Measurements from ENCODE around the gene TBC1D22A.
"Not testable (repeated sequence)": the region's sequence is repeated elsewhere in the genome, so short reads cannot be mapped to it uniquely, and the experiment has no call there.

Gene TBC1D22A

DNA sequence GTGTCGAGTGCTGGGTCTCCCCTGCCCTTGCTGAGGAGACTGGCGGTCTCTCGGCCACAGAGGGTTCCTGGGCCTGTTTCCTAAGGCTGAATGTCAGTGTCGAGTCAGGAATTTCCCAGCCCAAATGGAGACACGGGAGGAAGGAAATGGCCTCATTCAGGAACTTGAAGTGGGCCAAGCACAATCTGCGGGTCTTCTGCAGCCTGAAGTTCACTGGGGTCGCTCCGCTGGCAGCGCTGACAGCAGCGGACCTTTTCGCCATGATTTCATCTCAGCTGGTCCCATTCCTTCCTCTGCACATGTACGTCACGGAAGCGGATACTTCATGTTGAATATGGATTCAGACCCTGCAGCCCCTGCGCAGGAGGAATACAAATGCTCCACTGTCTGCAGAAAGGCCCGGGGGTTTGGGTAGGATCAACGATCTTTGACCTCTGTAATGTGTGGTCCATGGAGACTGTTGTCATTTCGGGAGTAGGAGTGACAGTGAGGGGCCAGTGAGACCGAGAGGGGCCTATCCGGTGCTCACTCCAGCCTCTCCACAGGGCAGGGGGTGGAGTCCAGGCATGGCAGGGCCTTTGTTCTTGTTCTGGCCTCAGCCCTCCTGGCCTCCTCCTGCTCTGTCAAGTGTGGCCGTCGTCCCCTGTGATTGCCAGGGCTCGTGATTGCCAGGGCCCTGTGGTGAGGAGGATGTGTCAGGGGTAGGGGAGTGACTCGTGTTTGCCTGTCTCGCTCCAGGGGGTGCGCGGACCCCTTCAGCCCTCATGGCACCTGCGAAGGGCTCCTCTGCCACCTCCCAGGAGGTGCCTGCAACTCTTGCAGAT is 402.3 kb downstream of the TBC1D22A start:
- DNase-seq, result no peak

DNA sequence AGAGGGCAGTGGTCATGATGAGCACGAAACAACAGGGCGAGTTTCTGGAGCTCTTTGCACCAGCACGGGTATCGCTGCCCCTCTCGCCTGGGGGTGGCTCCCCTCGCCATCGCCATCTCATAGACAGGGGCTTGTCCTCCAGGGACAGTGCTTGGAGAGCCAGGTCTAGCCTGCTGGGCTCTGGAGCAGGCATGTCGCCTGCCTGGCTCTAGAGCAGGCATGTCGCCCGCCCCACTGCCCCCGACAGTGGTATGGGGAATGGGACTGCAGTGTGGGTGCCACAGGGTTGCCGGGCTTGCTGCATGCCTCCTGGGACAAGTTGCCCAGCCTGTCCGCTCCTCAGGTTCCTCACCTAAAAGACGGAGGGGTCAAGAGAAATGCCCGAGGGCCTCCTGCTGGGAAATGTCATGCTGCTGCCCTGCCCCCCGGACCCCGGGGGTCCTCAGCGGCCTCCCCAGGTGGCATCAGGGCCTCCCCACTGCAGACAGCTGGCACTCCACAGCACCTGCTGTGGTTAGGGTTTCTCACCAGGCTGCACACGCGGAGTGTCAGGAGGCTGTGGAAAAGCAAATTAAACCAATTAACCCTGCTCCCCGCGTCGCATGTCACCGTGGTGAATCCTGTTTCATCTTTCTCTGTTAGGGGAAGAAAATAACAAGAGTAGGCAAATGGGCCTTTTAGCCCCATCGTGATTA is 403.0 kb downstream of the TBC1D22A start:
- DNase-seq, result no peak

DNA sequence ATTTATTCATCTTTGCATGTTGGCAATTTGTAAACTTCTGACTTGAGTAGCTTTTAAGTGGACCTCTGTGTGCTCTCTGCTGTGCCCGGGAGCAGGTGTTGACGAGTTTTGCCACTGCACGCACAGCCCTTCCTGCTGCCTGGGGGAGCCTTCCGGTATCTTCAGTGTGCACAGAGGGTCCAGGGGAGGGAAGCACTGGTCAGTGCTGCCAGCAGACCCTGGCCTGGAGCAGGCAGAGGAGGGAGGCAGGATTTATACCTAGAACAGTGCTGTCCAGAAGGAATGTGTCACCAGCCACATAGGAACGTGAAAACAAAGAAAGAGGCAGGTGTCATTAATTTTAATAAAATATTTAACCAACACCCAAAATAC is 403.6 kb downstream of the TBC1D22A start:
- DNase-seq, result no peak

DNA sequence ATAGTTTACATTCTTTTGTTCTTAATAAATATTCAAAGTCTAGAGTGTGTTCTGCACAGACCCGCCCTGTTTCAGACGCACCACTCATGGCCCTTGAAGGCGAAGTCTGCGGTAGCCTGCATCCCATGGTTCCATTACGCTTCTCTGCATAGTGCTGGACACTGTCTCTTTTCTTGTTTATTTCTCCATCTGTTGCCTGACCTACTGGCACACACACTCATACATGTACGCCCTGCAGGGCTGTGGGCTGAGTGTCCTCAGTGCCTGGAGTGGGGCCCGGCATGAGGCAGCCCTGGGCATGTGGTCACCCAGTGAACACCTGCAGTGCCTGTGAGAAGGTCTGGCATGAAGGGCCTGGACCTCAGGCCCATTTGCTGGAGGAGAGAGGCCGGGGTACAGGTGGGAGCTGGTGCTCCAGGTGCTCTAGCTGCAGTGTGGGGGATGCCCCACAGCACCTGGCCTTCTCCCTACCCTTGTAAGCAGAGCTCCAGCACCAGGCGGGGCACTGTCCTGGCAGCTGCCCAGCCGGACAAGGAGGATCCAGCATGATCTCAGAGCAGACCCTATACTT is 404.1 kb downstream of the TBC1D22A start:
- no peak for DNase-seq

DNA sequence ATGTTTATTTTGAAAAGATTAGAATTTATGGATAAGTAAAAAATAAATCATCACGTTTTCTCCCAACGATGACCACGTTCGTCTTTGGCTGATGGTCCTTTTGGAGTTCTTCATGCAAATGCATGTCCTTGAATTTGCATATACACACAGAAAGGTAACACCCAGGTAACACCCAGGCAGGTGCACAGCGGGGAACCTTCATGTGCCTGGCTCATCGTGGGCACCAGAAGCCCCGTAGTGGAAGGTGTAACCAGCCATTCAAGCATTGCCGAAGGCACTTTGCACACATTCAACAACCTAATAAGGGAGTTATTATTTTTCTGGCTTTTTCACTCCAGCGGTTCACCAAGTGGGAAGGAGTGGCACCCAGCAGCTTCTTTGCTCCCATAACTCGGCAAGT is 404.6 kb downstream of the TBC1D22A start:
- DNase-seq, result no peak

DNA sequence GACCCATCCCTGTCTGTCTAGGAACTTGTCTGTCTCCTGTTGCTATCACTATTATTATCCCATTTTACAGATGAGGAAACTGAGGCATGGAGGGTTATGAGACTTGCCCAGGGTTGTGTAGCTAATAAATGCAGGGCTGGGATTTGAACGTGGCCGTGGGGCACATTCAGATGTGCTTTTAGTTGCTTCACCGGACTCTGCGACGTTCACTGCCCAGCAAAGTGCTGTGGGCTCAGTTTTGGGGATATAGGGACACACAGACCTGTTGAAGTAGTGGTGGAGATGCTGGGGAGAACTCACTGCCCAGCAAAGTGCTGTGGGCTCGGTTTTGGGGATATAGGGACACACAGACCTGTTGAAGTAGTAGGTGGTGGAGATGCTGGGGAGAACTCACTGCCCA is 405.5 kb downstream of the TBC1D22A start:
- DNase-seq, result not testable (repeated sequence)

DNA sequence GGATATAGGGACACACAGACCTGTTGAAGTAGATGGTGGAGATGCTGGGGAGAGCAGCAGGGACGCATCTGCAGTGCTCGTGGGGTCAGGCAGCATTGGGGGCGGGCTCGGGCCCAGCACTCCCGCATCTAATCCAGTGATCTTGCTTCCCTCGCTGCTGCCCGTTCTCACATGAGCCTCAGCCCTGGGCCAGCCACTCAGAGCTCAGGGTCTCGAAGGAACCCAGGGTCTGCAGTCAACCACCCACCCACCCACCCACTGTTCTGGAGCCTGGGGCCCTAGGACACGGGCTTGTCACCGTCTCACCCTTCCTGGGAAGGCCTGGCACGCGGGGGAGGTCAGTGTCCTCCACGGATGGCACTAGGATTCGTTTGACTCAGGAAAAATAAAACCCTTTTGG is 406.0 kb downstream of the TBC1D22A start:
- no peak for DNase-seq

DNA sequence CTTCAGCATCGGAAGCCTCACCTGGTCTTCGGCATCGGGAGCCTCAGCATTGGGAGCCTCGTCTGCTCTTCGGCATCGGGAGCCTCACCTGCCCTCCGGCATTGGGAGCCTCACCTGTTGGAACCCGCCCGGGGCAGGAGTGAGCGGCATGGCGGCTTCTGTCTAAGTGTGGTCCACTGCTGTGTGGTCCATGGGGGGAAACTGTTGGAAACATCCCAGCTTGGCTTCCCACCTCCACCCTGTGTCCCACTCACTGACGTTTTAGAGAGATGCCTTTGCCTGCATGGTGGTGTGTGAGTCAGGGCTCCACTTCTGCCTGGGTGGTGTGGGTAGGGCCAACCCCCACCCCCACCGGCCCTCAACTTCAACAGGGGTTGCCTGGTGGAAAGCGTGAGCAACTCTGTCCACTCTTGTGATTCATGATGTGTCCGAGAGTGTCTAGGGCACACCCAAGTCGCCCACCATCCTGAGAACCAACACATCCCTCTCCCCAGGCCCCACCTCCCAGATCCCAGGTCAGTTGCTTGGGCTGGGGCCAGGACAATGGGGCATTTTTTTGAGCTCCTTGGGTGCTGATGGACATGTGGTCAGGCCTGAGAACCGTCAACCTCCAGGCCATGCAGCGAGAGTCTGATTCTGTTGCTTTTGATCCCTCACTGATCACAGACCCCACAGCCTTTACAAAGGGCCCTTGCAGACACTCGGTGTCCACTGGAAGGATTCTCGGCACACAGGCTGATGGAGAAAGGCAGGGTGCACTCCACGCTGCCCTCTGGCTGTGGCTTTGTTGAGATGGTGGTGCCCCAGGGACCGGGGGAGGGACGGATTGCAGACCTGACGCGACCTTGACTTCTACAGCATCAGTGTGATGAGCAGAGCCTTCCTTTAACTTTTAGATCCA is 406.7 kb downstream of the TBC1D22A start:
- DNase-seq, result peak in 1 of 2 experiments; percentile 4

DNA sequence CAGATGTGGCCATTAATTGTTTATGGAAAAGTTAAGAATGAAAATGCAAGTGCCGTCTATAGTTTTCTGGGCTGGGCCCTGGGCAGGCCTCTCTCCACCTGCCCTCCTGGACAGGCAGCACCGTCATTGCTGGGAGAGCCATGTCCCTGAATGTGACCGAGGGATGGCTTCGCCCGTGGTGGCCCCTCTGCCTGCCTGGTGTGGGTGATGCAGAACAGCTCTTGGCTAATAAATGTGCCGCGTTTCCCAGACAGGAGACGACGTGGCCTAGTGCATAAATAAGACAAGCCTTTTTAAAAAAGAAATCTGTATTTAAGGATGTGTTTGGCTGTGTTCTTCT is 407.3 kb downstream of the TBC1D22A start:
- DNase-seq, result no peak

DNA sequence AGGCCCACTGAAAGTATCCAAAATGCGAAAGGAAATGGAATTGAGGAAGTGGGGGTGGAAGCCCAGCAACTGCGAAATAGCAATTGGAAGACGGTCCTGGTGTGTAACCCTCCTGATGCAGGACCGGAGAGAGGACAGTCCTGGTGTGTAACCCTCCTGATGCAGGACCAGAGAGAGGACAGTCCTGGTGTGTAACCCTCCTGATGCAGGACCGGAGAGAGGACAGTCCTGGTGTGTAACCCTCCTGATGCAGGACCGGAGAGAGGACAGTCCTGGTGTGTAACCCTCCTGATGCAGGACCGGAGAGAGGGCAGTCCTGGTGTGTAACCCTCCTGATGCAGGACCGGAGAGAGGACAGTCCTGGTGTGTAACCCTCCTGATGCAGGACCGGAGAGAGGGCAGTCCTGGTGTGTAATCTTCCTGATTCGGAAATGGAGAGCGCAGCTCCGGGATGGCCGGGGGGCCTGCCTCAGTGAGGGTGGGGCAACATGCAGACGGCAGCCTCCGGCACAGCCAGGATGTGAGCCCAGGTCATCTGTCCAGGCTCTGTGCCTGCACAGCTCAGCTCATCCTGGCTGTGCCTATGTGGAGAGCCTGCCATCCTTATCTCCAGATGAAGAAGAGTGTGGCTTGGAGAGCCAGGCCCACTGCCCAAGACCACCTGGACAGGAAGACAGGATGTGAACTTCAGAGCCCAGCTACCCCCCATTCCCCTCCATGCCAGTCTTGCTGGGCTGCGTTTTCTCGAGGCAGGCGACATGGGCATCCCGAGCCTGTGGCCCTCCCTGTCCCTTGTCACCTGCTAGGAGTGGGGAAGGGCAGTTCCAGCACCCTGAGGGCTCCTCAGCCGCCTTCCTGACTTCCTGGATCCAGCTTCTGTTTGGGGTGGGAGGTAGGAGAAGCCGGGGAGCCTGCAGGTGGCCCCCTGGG is 408.3 kb downstream of the TBC1D22A start:
- not testable (repeated sequence) for DNase-seq

DNA sequence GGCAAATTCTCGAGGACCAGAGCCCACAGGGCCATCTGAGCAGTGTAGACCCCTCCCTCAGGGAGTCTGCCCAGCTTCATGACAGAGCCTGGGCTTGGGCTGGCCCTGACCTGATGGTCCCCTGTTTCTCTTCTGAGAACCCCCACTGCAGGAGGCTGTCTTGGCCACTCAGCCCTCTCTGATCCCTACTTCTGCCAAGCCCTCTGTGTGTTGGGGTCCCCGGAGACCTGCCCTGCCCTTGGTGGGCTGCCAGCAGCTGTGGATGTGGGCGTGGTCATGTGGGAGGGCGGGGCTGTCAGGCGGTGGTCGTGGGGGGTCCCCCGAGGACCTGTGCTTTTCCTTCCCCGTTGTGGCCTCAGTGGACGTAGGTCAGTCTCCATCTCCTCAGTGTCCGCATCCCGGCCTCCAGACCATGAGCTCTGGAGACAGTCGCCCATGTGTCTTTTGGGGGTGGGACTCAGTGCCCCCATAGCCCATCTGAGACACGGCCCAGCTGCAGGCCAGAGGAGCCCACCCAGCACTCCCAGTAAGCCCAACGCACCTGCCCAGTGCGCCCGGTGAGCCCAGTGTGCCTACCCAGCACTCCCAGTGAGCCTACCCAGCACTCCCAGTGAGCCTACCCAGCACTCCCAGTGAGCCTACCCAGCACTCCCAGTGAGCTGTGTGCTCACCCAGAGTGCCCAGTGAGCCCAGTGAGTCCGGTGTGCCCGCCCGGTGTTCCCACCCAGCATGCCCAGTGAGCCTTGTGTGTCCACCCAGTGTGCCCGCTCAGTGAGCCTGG is 409.2 kb downstream of the TBC1D22A start:
- no peak for DNase-seq

DNA sequence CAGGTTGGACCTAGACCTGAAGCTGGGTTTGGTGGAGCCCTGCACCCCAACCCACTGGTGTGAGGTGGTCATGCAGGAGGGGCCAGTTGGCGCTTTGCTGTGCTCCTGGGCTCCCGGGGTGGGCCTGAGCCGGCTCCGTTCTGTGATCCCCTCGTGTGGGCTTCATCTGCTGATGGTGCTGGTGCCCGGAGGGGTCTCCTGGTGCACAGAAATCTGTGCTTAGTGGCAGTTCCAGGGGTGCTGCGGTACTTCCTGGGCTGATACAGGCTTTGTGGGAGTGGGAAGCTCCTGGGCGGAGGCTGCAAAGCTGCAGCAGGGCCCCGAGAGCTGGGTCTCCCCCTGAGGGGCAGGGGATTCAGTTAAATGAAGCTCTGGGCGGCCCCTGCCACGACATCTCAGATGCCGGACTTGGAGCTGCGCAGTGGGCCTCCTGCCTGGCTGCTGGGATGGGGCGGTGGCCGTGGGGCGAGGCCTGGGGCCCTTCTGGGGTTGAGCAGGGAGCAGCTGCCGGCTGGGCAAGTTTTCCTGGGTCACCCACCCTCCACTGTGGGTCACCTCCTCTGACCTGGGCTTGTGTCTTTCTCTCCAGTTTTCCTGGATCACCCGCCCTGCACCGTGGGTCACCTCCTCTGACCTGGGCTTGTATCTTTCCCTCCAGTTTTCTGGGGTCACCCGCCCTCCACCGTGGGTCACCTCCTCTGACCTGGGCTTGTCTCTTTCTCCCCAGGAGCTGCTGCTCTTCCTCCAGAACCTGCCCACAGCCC is 410.5 kb downstream of the TBC1D22A start:
- DNase-seq, result no peak

DNA sequence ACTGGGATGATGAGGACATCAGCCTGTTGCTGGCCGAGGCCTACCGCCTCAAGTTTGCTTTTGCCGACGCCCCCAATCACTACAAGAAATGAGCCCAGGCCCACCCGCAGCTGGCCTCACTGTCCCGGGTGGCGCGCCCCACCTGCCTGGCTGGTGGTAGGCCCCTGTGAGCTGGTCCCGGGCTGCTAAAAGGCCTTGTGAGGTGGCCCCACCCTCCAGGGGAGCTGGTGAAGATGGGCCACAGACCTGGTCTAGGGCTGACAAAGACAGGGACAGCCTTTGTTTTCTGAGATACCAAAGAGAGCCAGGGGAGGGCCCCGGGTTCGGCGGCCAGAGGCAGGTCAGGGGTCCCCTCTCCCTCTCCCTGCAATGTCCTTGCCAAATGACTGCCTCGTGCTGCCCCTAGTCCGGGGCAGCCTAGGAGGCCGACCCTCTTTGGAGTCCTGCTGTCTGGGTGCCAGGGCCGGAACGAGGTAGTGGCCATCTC is 411.1 kb downstream of the TBC1D22A start:
- DNase-seq, result no peak

DNA sequence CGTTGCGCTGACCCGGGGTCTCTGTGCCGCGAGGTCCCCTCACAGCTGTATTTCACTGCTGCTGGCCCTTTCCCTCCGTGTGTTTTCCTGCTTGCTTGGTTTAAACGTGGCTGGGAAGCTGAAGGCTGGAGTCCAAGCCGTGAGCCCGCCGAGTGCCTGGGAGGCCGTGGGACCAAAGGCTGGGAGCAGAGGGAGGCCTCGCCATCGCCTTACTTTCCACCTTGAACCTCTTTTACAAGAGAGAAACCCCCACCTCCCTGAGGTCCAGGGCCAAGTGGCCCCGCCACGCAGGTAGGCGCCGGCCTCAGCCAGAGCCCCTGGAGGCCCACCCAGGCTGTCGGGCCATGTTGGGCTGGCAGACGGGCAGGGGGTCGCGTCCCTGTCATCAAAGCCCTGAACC is 411.6 kb downstream of the TBC1D22A start:
- DNase-seq, result no peak

DNA sequence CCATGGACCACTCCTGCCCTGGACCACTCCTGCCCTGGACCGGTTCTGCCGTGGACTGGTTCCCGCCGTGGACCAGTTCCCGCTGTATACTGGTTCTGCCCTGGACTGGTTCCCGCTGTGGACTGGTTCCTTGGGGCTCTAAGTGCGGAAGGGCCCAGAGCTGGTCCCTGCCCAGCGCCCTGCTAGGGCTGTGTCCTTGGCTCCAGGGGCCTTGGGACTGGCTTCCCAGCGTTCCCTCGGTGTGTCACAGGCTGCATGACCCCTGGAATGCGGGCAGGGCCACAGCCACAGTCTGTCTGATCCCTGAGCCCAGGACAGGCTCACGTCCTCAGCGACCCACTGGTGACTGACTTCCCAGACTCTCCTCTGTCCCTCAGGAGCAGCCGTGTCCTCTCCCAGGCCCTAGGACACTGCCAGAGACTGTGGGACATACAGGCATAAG is 412.2 kb downstream of the TBC1D22A start:
- no peak for DNase-seq

DNA sequence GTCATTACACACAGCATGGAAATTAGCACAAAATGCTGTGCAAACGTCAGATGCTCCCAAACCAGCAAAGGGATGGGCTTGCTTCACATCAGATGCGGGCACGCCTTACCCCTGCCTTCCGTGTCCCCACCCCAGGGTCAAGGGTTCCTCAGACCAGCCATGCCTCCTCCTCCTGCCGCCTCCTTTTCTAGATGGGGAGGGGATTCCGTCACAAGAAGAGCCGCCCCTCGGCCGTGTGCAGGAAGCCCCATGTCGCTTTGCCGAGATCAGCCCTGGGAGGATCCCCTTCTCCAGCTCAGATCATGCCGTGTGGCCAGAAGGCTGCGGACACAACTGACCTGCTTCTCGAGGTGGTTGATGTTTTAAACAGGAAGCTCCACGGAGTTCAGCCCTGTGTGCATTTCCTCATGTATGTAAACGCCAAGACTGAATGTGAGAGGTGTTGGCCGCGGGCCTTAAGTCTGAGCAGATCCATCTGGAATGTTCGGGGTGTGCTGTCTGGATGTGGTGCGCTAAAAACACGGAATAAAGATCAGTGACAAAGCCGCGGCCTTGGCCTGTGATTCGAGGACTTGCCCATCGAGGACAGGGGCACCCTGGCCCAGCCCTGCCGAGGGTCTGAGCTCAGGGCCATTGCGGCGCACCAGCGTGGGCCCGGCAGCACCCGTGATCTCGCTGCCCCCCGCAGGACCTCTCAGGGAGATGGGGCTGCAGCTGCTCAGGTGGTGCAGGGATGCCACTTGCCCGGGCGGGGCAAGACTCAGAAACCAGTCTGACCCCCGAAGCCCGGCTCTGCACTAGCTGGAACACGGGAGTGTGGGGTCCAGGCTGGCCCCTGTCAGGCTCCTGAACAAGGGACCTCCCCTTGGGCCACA is 412.9 kb downstream of the TBC1D22A start:
- DNase-seq, result no peak

DNA sequence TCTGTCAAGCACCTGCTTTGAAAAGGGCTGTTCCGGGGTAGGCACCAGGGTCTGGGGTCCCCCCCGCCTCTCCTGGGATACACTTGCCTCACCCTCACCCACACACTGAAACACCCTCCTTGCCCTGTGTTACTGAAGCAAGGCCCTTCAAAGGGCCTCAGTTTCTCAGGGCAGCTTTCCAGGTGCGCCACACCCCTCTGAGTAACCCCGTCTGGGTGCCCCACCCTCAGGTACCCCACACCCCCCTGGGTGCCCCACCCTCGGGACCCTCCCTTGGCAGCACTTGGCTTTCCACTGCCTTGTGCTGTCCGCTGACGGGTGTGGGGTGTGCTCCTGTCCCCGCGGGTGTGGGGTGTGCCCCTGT is 413.6 kb downstream of the TBC1D22A start:
- DNase-seq, result no peak

DNA sequence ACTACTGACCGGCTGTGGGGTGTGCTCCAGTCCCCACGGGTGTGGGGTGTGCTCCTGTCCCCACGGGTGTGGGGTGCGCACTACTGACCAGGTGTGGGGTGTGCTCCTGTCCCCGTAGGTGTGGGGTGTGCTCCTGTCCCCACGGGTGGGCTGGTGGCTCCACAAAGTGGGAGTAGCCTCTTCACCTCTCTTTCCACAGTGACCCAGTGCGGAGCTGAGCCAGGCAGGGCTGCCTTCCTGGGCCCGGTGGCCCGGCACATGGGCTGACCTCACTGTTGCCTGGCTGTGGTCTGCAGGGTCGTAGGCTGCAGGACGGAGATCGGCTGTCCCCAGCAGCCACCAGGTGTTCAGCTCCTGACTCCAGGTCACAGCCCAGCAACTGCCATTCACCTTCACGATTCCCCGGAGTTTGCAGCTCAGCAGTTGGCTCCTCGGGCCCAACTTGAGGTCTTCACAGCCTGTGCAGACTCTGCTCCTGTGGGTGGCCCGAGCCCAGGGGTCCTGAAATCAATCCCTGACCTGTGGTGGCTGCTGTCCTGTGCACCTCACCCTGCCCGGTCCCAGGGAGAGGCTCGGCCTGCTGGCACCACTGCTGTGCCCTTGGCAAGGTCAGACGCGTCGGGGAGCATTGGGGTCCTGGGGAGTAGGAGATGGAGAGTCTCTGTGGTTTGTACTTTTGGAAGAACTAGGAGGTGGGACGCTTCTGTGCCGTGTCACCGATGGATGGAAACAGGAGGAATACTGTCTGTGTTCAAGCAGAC is 414.3 kb downstream of the TBC1D22A start:
- DNase-seq, result no peak
